ENCODE data around the gene FCHSD2. TPM values are rescaled to one million over a fixed set of nuclear protein-coding genes. Genes with fewer than 3 reads are reported as not detected.

The FCHSD2 gene
- total and polyA plus RNA-seq, 2 of the 13 experiments (the other 11 are each of a cell fraction or from before 2014, with no cell fraction given) = 20.5 to 24.8 TPM

- TF ChIP-seq HOMEZ (CRISPR knock-in tag; IDR thresholded peaks at IDR 0.05; ENCODE audit: low read depth) = no peak
- no peak for TF ChIP-seq ZNF10 (CRISPR knock-in tag; IDR thresholded peaks at IDR 0.05; ENCODE audit: borderline replicate concordance, low read depth)
- TF ChIP-seq DR1 (CRISPR knock-in tag; IDR thresholded peaks at IDR 0.05) = no peak
- TF ChIP-seq ZNF552 (CRISPR knock-in tag; IDR thresholded peaks at IDR 0.05; ENCODE audit: borderline replicate concordance) = no peak
- TF ChIP-seq ZNF335 (CRISPR knock-in tag; IDR thresholded peaks at IDR 0.05) = 0 out of 2 replicates have a peak, but pooled peaks have one; percentile 22
- TF ChIP-seq SMARCC2 (IDR thresholded peaks at IDR 0.05) = no peak
- no peak for TF ChIP-seq CENPX (CRISPR knock-in tag; IDR thresholded peaks at IDR 0.05)
- TF ChIP-seq, protein P1, sequence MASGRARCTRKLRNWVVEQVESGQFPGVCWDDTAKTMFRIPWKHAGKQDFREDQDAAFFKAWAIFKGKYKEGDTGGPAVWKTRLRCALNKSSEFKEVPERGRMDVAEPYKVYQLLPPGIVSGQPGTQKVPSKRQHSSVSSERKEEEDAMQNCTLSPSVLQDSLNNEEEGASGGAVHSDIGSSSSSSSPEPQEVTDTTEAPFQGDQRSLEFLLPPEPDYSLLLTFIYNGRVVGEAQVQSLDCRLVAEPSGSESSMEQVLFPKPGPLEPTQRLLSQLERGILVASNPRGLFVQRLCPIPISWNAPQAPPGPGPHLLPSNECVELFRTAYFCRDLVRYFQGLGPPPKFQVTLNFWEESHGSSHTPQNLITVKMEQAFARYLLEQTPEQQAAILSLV (CRISPR knock-in tag; IDR thresholded peaks at IDR 0.05; ENCODE audit: borderline replicate concordance) = peak; percentile 69; the same call in 1 of the 2 replicates
- TF ChIP-seq, protein P2, sequence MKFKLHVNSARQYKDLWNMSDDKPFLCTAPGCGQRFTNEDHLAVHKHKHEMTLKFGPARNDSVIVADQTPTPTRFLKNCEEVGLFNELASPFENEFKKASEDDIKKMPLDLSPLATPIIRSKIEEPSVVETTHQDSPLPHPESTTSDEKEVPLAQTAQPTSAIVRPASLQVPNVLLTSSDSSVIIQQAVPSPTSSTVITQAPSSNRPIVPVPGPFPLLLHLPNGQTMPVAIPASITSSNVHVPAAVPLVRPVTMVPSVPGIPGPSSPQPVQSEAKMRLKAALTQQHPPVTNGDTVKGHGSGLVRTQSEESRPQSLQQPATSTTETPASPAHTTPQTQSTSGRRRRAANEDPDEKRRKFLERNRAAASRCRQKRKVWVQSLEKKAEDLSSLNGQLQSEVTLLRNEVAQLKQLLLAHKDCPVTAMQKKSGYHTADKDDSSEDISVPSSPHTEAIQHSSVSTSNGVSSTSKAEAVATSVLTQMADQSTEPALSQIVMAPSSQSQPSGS (CRISPR knock-in tag; IDR thresholded peaks at IDR 0.05) = 0 out of 2 replicates have a peak, but pooled peaks have one; percentile 24
- 0 out of 2 replicates have a peak, but pooled peaks have one; percentile 16 for TF ChIP-seq ATF7-NPFF (CRISPR knock-in tag; IDR thresholded peaks at IDR 0.05; ENCODE audit: low read depth)
- TF ChIP-seq STAG1 (CRISPR knock-in tag; IDR thresholded peaks at IDR 0.05) = peak; percentile 99
- TF ChIP-seq GPBP1L1 (CRISPR knock-in tag; IDR thresholded peaks at IDR 0.05) = no peak
- TF ChIP-seq AFF4 (CRISPR knock-in tag; IDR thresholded peaks at IDR 0.05) = no peak
- TF ChIP-seq, protein P3, sequence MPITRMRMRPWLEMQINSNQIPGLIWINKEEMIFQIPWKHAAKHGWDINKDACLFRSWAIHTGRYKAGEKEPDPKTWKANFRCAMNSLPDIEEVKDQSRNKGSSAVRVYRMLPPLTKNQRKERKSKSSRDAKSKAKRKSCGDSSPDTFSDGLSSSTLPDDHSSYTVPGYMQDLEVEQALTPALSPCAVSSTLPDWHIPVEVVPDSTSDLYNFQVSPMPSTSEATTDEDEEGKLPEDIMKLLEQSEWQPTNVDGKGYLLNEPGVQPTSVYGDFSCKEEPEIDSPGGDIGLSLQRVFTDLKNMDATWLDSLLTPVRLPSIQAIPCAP (CRISPR knock-in tag; IDR thresholded peaks at IDR 0.05; ENCODE audit: low read depth) = no peak
- TF ChIP-seq ZNF441 (CRISPR knock-in tag; IDR thresholded peaks at IDR 0.05; ENCODE audit: borderline replicate concordance) = no peak
- TF ChIP-seq PCBP2 (optimal IDR thresholded peaks at IDR 0.05; ENCODE audit: low read depth, low read length, poor library complexity, severe bottlenecking) = no peak
- no peak for TF ChIP-seq TCF7 (IDR thresholded peaks at IDR 0.05; ENCODE audit: low read depth)
- TF ChIP-seq ZNF17 (CRISPR knock-in tag; IDR thresholded peaks at IDR 0.05) = no peak
These were observed 35.8 kb upstream of the FCHSD2 start (continued) for GRCh38 chr11:73177778-73178539.
